HepG2 (cell line): ENCODE measurements around the gene GMCL2. TPM values are rescaled to one million over a fixed set of nuclear protein-coding genes. Genes with fewer than 3 reads are reported as not detected.

ENCODE experiments used
- CSRNP1 ChIP-seq: sonication (generic); formaldehyde crosslinking; IDR thresholded peaks from 2 replicates; pipeline ENCODE4 v1.8.1; 2023; ENCODE audit warnings: mild to moderate bottlenecking, missing genetic modification reagents
- FOXK1 ChIP-seq: sonication (generic); formaldehyde crosslinking; IDR thresholded peaks from 2 replicates; pipeline ENCODE4 v1.4.0; 2020; ENCODE audit warnings: low read depth, missing genetic modification reagents, borderline replicate concordance
- GMEB2 ChIP-seq: IDR thresholded peaks from 2 replicates; pipeline ENCODE4 v1.6.1; 2016; ENCODE audit warnings: missing biosample characterization, missing genetic modification reagents, low read depth
- KDM2A ChIP-seq: sonication (generic); formaldehyde crosslinking; IDR thresholded peaks from 2 replicates; pipeline ENCODE4 v1.4.0; 2020; ENCODE audit warnings: low read depth, missing genetic modification reagents, borderline replicate concordance
- MAZ ChIP-seq, 2 experiments: sonication (generic) in 1 of 2; formaldehyde crosslinking in 1 of 2; IDR thresholded peaks; 2 replicates each; pipeline versions ENCODE4 v1.5.0 to v1.6.1; 2012 to 2020; ENCODE audit warnings: low read depth in 2 of 2, mild to moderate bottlenecking in 2 of 2, borderline replicate concordance in 1 of 2, improper control_type of control experiment in 1 of 2, low read length in 1 of 2, missing genetic modification reagents in 1 of 2, moderate library complexity in 1 of 2
- MXD1 ChIP-seq: sonication (generic); formaldehyde crosslinking; IDR thresholded peaks from 2 replicates; pipeline ENCODE4 v1.4.0; 2020; ENCODE audit warnings: mild to moderate bottlenecking, missing genetic modification reagents
- PPARG ChIP-seq: conservative IDR thresholded peaks from 2 replicates; pipeline ENCODE4 v1.6.1; 2016; ENCODE audit warnings: missing biosample characterization, missing genetic modification reagents
- SATB2 ChIP-seq: sonication (generic); formaldehyde crosslinking; IDR thresholded peaks from 2 replicates; pipeline ENCODE4 v1.5.0; 2020; ENCODE audit warnings: missing genetic modification reagents
- ZBTB26 ChIP-seq: IDR thresholded peaks from 2 replicates; pipeline ENCODE4 v1.6.1; 2016; ENCODE audit warnings: missing compliant biosample characterization, missing genetic modification reagents, borderline replicate concordance
- ZMAT3 ChIP-seq: sonication (generic); formaldehyde crosslinking; conservative IDR thresholded peaks from 2 replicates; pipeline ENCODE4 v1.7.0; 2021; ENCODE audit warnings: missing genetic modification reagents
- ZNF230 ChIP-seq: sonication (generic); formaldehyde crosslinking; IDR thresholded peaks from 2 replicates; pipeline ENCODE4 v1.4.0; 2020; ENCODE audit warnings: mild to moderate bottlenecking, missing genetic modification reagents
- ZNF703 ChIP-seq: sonication (generic); formaldehyde crosslinking; IDR thresholded peaks from 2 replicates; pipeline ENCODE4 v1.5.1; 2020; ENCODE audit warnings: missing genetic modification reagents, mild to moderate bottlenecking, moderate library complexity, borderline replicate concordance
- ZSCAN9 ChIP-seq: IDR thresholded peaks from 2 replicates; pipeline ENCODE4 v1.6.1; 2016; ENCODE audit warnings: borderline replicate concordance
- polyA plus RNA-seq, 8 experiments: library from polyadenylated mRNA; depleted of rRNA in 3 of 8; stranded (reverse) in 7 of 8; unstranded in 1 of 8; fragments of >200 nt; fragmentation: Illumina TruSeq in 4 of 8; extraction: Trizol in 4 of 8; gene quantifications; 2 replicates each; pipeline versions ENCODE4 v1.2.1 to v1.2.3, GENCODE V29; 2011 to 2016; ENCODE audit warnings: low read depth in 4 of 8, missing spikeins in 1 of 8, mixed read lengths in 1 of 8; ENCODE audit not compliant: insufficient read depth in 1 of 8
- total RNA-seq, 5 experiments: library from RNA; depleted of rRNA; stranded (reverse); fragments of >200 nt; fragmentation: Illumina TruSeq; extraction: Trizol; gene quantifications; 2 replicates each; pipeline ENCODE4 v1.2.3, GENCODE V29; 2016; ENCODE audit warnings: low read depth in 1 of 5

The GMCL2 gene
- total and polyA plus RNA-seq, 2 of the 13 experiments (the other 11 are each of a cell fraction or from before 2014, with no cell fraction given), result 0.03 TPM; not detected in 1

GRCh38 chr5:178232124-178232919 is 45.2 kb upstream of the GMCL2 start, which contains the start of gene PHYKPL (continued):
- TF ChIP-seq FOXK1 (0 out of 2 replicates have a peak, but pooled peaks have one; percentile 11), ZNF703 (peak; percentile 35; the same call in 1 of the 2 replicates), SATB2 (CRISPR knock-in tag) (no peak), ZNF230 (CRISPR knock-in tag) (0 out of 2 replicates have a peak, but pooled peaks have one; percentile 47), ZSCAN9 (CRISPR knock-in tag) (peak; percentile 21; the same call in 1 of the 2 replicates), PPARG (CRISPR knock-in tag) (0 out of 2 replicates have a peak, but pooled peaks have one; percentile 20), GMEB2 (CRISPR knock-in tag) (peak; percentile 90), KDM2A (CRISPR knock-in tag) (0 out of 2 replicates have a peak, but pooled peaks have one; percentile 18), MAZ (IDR thresholded peaks at IDR 0.05; ENCODE audit: borderline replicate concordance, low read depth, low read length) (no peak), MAZ (CRISPR knock-in tag; IDR thresholded peaks at IDR 0.05; ENCODE audit: low read depth) (peak; percentile 29), CSRNP1 (CRISPR knock-in tag) (peak; percentile 32; the same call in 1 of the 2 replicates), ZMAT3 (CRISPR knock-in tag) (0 out of 2 replicates have a peak, but pooled peaks have one; percentile 73), ZBTB26 (CRISPR knock-in tag) (no peak), MXD1 (CRISPR knock-in tag) (peak; percentile 72)
